Mesenteric fat pad (tissue), 1 donor: ENCODE measurements around the gene ANGPTL8. TPM values are rescaled to one million over a fixed set of nuclear protein-coding genes. Genes with fewer than 3 reads are reported as not detected.

ENCODE experiments used
- DNase-seq: peaks from one replicate; pipeline ENCODE4 v3.0.0-alpha.2; 2020; ENCODE audit warnings: low spot score
- total RNA-seq: library from RNA; stranded (reverse); fragmentation: NEBNext Ultra II Directional; extraction: Animal tissue kit (Norgen Biotek cat#: 25700); gene quantifications from one replicate; pipeline ENCODE4 v1.2.1, GENCODE V29; 2021
- donor health status: DM: yes; HTN: yes; CAD: no.

Gene ANGPTL8
- total RNA-seq, 1 donor from 2014 or later: 4.5 TPM

- no peak for DNase-seq
Measured at GRCh38 chr19:11203194-11204075, 36.0 kb upstream of the ANGPTL8 start.

GRCh38 chr19:11204076-11204602 lies 35.3 kb upstream of the ANGPTL8 start:
- DNase-seq: no peak

DNA sequence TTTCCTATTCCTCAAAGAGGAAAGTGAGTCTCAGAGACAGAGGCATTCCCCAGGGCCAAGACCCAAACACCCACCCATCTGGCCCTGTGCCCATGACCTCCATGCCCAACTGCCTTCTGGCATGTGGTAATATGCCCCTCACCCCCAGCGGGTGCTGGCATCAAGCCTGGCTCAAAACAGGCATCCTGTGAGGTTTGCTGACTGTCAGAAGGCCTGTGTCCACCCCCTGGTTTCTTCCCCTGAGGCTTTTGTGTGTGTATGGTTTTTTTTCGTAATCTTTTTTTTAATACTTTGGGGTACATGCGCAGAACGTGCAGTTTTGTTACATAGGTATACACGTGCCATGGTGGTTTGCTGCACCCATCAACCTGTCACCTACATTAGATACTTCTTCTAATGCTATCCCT lies 34.5 kb upstream of the ANGPTL8 start:
- DNase-seq: no peak

GRCh38 chr19:11205939-11206570 lies 33.4 kb upstream of the ANGPTL8 start:
- no peak for DNase-seq

- DNase-seq: no peak
Measured at GRCh38 chr19:11208561-11209471, 30.6 kb upstream of the ANGPTL8 start.

GRCh38 chr19:11209839-11210655 lies 29.4 kb upstream of the ANGPTL8 start:
- no peak for DNase-seq

DNA sequence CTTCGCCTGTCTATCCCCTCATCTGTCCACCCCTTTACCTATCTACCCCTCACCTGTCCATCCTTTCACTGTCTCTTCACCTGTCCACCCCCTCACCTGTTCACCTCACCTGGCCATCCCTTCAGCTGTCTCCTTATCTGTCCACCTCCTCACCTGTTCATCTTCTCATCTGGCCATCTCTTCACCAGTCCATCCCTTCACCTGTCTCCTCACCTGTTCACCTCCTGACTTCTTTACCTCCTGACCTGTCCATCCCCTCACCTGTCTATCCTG lies 28.8 kb upstream of the ANGPTL8 start:
- no peak for DNase-seq

GRCh38 chr19:11214387-11214786 lies 25.0 kb upstream of the ANGPTL8 start:
- DNase-seq: no peak

- DNase-seq: no peak
Measured at GRCh38 chr19:11221082-11221598, 18.3 kb upstream of the ANGPTL8 start.

DNA sequence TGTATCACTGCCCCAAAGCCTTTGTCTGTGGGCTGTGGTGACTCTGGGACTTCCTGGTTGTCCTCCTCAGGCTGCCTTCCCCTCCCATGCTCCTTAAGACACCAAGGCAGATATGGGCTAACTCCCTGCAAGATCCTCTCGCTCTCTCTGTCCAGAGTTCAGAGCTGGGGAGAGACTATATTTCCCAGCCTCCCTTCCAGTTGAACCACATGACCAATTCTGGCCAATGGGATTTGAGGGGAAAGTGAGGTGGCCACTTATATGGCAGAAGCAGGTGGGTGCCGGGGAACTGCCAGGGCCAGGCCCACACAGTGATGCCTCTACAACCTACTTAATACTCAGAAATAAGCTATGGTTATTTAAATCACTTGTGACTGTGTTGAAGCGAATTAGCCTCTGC lies 16.2 kb upstream of the ANGPTL8 start:
- no peak for DNase-seq

DNA sequence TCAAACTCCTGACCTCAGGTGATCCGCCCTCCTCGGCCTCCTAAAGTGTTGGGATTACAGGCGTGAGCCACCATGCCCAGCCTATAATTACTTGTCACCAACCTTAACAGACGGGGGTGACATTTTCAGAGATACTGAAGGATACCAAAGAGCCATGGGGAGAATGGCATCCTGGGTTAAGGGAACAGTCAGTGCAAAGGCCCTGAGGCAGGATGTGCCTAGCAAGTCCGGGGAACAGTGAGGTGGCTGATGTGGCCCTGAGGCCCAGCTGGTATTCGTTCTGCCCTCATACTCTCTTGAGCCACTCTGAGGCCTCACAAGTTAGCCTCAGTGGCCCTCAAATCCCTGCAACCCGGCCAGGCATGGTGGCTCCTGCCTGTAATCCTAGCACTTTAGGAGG lies 15.0 kb upstream of the ANGPTL8 start:
- DNase-seq: no peak

- DNase-seq: no peak
Measured at GRCh38 chr19:11225172-11225571, 14.2 kb upstream of the ANGPTL8 start.

DNA sequence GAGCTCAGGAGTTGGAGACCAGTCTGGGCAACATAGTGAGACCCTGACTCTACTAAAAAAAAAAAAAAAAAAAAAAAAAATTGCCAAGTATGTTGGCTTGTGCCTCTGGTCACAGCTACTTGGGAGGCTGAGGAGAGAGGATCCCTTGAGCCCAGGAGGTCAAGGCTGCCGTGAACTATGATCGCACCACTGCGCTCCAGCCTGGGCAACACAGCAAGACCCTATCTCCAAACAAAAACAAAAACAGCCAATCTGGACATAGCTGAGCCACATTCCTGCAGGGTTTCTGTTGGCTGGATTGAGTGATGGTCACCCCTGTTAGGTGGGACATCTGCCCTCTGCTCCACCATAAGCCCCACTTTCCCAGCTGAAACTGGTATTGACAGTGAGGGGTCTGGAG lies 13.6 kb upstream of the ANGPTL8 start:
- DNase-seq: no peak

GRCh38 chr19:11226716-11227166 lies 12.7 kb upstream of the ANGPTL8 start:
- no peak for DNase-seq

- DNase-seq: no peak
Measured at GRCh38 chr19:11227195-11227886, 12.1 kb upstream of the ANGPTL8 start.

GRCh38 chr19:11230621-11231386 lies 8.6 kb upstream of the ANGPTL8 start:
- no peak for DNase-seq

- no peak for DNase-seq
Measured at GRCh38 chr19:11232555-11232954, 6.9 kb upstream of the ANGPTL8 start.

GRCh38 chr19:11233073-11233472 lies 6.3 kb upstream of the ANGPTL8 start:
- DNase-seq: no peak

DNA sequence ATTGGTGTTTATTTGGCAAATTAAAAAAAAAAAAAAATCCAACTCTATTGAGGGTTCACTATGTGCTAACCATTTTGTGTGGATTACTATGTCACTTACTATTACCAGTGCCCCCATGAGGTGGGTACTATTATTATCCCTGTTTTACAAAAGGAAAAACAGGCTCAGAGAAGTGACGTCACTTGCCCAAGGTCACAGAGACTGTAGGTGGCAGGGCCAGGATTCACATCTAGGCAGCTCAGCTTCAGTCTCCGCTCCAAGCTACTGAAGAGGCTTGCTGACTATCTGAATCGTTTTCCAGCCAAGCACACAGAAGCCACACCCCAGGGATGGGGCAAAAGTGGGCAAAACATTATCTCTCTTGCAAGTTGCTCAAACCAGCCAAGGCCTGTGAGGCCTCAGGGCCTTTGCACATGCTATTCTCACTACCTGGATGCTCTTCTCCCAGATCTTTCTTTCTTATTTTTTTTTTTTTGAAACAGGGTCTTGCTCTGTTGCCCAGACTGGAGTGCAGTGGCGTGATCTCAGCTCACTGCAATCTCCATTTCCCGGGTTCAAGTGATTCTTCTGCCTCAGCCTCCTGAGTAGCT lies 4.8 kb upstream of the ANGPTL8 start:
- DNase-seq: no peak
